ENCODE data around the gene COL15A1.

Gene COL15A1

GRCh38 chr9:98964911-98965336, 21.2 kb downstream of the COL15A1 start:
- no peak for TF ChIP-seq CTCF (IDR thresholded peaks at IDR 0.05; ENCODE audit: low read depth, low read length, missing control alignments)
- DNase-seq (ENCODE audit: low read depth), result no peak
- H3K4me3 ChIP-seq (ENCODE audit: low read depth, low read length), result no peak overlapping the region
- in situ Hi-C loops (cut with HindIII; ENCODE audit: low sequenced_read_pairs), result loop anchor here (5.0 kb wide), 2 partner anchors 52 to 93 kb away; no protein-coding TSS in a partner anchor

GRCh38 chr9:98966676-98967075, 23.0 kb downstream of the COL15A1 start:
- in situ Hi-C loops (cut with HindIII; ENCODE audit: low sequenced_read_pairs), result no loop called here
- DNase-seq (ENCODE audit: low read depth), result no peak
- no peak for TF ChIP-seq CTCF (IDR thresholded peaks at IDR 0.05; ENCODE audit: low read depth, low read length, missing control alignments)
- no peak overlapping the region for H3K4me3 ChIP-seq (ENCODE audit: low read depth, low read length)

GRCh38 chr9:98967257-98967656, 23.6 kb downstream of the COL15A1 start:
- in situ Hi-C loops (cut with HindIII; ENCODE audit: low sequenced_read_pairs), result no loop called here
- no peak overlapping the region for H3K4me3 ChIP-seq (ENCODE audit: low read depth, low read length)
- no peak for DNase-seq (ENCODE audit: low read depth)
- TF ChIP-seq CTCF (IDR thresholded peaks at IDR 0.05; ENCODE audit: low read depth, low read length, missing control alignments), result no peak

- TF ChIP-seq CTCF (IDR thresholded peaks at IDR 0.05; ENCODE audit: low read depth, low read length, missing control alignments), result no peak
- in situ Hi-C loops (cut with HindIII; ENCODE audit: low sequenced_read_pairs), result no loop called here
Measured at GRCh38 chr9:98967680-98968079, 24.0 kb downstream of the COL15A1 start.

DNA sequence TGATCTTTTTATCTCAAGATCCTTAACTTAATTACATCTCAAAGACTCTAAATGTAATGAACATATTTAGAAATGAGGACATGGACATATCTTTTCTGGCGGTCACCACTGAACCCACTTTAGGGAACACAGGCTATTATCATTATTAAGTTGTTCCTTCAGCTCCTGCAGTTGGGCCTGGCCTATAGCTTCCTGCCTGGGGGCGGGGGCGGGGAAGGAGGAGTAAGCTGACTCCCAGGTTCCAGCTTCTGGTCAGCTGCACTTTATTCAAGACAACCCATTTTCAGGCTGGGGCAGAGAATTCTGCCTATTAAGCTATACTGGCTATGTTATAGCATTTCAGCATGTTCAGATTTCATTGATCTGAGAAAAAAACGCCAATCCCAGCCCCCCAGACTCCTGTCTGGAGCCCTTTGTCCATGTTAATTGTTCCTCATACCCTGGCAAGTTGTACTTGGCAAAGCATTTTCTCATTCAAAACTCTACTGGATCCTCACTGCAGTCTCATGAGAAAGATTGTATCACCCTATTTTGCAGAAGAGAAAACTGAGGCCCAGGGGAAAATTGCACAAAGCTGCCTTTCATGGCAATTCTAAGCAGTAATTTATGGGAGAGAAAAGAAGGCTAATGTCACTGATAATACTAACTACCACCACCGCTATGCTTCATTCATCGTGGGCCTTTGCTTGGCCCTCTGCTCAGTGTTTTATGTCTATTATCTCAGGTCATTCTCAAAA, 25.1 kb downstream of the COL15A1 start:
- no peak for TF ChIP-seq CTCF (IDR thresholded peaks at IDR 0.05; ENCODE audit: low read depth, low read length, missing control alignments)
- no peak overlapping the region for H3K4me3 ChIP-seq (ENCODE audit: low read depth, low read length)
- DNase-seq (ENCODE audit: low read depth), result no peak
- in situ Hi-C loops (cut with HindIII; ENCODE audit: low sequenced_read_pairs), result no loop called here

More at GRCh38 chr9:98967680-98968079, 24.0 kb downstream of the COL15A1 start:
- no peak for DNase-seq (ENCODE audit: low read depth)
- no peak overlapping the region for H3K4me3 ChIP-seq (ENCODE audit: low read depth, low read length)

DNA sequence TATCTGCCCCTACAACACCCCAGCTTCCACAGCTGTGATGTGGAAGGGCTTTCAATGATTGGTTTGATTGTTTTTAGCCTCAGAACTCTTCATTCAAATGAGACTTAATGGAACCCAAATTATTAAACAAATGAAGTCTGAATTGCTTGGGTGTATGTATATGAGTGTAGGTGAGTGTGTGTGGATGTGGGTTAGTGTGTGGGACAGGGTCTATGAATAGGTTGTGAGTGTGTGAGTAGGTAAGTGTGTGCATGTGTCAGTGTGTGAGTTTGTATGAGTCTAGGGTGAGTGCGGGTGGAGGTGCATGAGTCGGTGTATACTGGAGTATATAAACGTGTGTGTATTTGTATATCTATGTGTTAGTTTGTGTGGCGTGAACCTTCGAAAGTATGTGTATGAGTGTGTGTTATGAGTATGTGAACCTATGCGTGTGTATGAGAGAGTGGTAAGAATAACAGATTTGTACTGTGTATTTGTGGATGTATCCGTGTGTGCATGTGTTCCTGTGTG, 26.9 kb downstream of the COL15A1 start:
- H3K4me3 ChIP-seq (ENCODE audit: low read depth, low read length), result no peak overlapping the region
- no peak for DNase-seq (ENCODE audit: low read depth)
- in situ Hi-C loops (cut with HindIII; ENCODE audit: low sequenced_read_pairs), result loop anchor here (10.0 kb wide), 1 partner anchor 126 kb away; no protein-coding TSS in a partner anchor
- TF ChIP-seq CTCF (IDR thresholded peaks at IDR 0.05; ENCODE audit: low read depth, low read length, missing control alignments), result no peak
